Skeletal muscle tissue (tissue), 4 donors: ENCODE data around the gene GOSR1. TPM values are rescaled to one million over a fixed set of nuclear protein-coding genes. Genes with fewer than 3 reads are reported as not detected.
"Not testable (repeated sequence)": the region's sequence is repeated elsewhere in the genome, so short reads cannot be mapped to it uniquely, and the experiment has no call there.

Experiments used
- H3K27ac ChIP-seq: one replicate; pipeline ENCODE4 v1.7.0; 2013; ENCODE audit warnings: mild to moderate bottlenecking, low read depth, low read length, inconsistent platforms
- H3K27me3 ChIP-seq, 3 donors: one replicate each; pipeline ENCODE4 v1.7.0; 2013; ENCODE audit warnings: low read length in 3 of 3; ENCODE audit not compliant: control insufficient read depth in 3 of 3, insufficient read depth in 3 of 3
- H3K36me3 ChIP-seq, 3 donors: one replicate each; pipeline ENCODE4 v1.7.0; 2013; ENCODE audit warnings: low read length in 3 of 3; ENCODE audit not compliant: control insufficient read depth in 3 of 3, insufficient read depth in 3 of 3
- H3K4me1 ChIP-seq, 3 donors: one replicate each; pipeline ENCODE4 v1.7.0; 2013; ENCODE audit warnings: low read length in 3 of 3, mild to moderate bottlenecking in 3 of 3; ENCODE audit not compliant: control insufficient read depth in 3 of 3, insufficient read depth in 3 of 3
- H3K4me3 ChIP-seq, 3 donors: one replicate each; pipeline ENCODE4 v1.7.0; 2013; ENCODE audit warnings: low read length in 3 of 3
- H3K9ac ChIP-seq, 3 donors: one replicate each; pipeline ENCODE4 v1.7.0; 2013; ENCODE audit warnings: low read length in 3 of 3, mild to moderate bottlenecking in 3 of 3, moderate library complexity in 2 of 3, low read depth in 1 of 3
- H3K9me3 ChIP-seq, 3 donors: one replicate each; pipeline ENCODE4 v1.7.0; 2013; ENCODE audit warnings: low read length in 3 of 3; ENCODE audit not compliant: control insufficient read depth in 3 of 3
- total RNA-seq: library from RNA; depleted of rRNA; stranded (reverse); fragments of >200 nt; gene quantifications from one replicate; pipeline ENCODE4 v1.2.3, GENCODE V29; 2014
- donor health status: Osteomylitis.

Gene GOSR1
- total RNA-seq, 1 donor from 2014 or later: 24.5 TPM

DNA sequence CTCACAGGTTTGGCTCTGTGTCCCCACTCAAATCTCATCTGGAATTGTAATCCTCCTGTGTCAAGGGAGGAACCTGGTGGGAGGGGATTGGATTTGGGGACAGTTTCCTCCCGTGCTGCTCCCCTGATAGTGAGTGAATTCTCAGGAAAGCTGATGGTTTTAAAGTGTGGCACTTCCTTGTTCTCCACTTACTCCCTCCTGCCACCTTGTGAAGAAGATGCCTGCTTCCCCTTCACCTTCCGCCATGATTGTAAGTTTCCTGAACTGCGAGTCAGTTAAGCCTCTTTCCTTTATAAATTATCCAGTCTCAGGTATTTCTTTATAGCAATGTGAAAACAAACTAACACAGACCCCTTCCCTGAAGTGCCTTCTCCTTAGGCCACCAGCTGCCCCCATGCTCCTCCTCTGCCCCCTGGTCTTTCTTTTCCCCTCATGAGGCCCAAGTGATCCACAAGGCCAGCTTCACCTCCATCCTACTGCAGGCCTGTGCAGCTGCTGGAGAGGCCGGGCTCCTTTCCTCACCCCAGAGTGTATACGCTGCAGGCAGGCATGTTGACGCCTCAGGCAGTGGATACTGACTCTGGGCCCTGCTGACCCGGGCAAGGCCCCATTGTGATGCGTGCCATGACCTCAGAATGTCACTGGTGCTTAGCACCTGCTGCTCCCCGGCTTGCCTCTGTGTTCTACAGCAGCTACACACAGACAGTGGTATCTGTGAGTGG, 74.2 kb downstream of the GOSR1 start:
- H3K27ac ChIP-seq, H3K4me1 ChIP-seq, H3K9me3 ChIP-seq, H3K9ac ChIP-seq, H3K4me3 ChIP-seq, H3K27me3 ChIP-seq, H3K36me3 ChIP-seq: not testable (repeated sequence)

DNA sequence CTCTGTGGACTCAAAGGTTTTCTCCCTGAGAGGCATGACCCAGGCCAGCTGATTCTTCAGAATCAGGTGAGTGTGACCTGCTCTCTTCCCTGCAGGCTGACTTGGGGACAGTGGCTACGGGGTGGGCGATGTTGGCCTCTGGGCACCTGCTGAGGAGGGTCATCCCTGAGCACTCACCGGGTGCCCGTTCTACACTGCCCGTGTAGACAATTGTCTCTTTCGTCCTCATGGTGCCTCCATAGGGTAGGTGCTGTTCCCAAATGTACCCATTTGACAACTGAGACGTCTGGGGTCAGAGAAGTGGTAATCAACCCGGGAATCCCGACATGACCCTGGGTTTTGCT, 74.8 kb downstream of the GOSR1 start:
- Histone ChIP-seq H3K4me1 (no peaks in the 10 kb centered on the region), H3K4me3 (no peak overlapping the region), H3K9me3 (no peaks in the 10 kb centered on the region), H3K27ac (no peak overlapping the region), H3K9ac (no peak overlapping the region), H3K27me3 (no peaks in the 10 kb centered on the region), H3K36me3 (peaks cover 3 to 6% (median 5%) of the 10 kb centered on the region in 3 donors)

DNA sequence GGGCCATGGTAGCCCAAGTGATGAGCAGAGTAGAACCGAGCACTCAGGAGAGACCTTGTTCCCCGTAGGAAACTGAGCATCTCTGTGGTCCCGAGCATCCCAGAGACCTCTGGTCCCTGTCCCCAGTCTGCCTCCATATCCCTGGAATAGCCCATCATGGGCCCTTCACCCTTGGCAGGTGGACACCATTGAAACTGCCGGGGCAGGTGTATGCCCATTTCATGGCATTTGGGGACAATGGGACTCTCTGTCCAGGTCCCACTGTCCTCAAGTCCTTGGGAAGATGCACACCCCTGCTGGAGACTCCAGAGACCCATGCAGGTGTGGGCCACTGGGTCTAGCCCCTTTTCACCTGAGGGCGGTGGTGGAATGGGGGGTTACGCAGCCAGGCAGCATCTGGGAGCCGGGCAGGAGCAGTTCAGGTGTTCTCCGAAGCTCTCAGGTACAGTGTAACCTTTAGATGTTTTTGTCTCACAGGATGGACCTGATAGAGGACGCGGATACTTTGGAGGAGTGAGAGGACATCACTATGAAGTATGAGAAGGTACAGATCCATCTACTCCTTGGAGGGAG, 75.9 kb downstream of the GOSR1 start:
- no peaks in the 10 kb centered on the region for H3K4me1 ChIP-seq
- no peak overlapping the region for H3K9ac ChIP-seq
- H3K4me3 ChIP-seq: no peak overlapping the region
- H3K27ac ChIP-seq: no peak overlapping the region
- no peaks in the 10 kb centered on the region for H3K27me3 ChIP-seq
- peaks cover 3 to 6% (median 5%) of the 10 kb centered on the region in 3 donors for H3K36me3 ChIP-seq
- no peaks in the 10 kb centered on the region for H3K9me3 ChIP-seq

DNA sequence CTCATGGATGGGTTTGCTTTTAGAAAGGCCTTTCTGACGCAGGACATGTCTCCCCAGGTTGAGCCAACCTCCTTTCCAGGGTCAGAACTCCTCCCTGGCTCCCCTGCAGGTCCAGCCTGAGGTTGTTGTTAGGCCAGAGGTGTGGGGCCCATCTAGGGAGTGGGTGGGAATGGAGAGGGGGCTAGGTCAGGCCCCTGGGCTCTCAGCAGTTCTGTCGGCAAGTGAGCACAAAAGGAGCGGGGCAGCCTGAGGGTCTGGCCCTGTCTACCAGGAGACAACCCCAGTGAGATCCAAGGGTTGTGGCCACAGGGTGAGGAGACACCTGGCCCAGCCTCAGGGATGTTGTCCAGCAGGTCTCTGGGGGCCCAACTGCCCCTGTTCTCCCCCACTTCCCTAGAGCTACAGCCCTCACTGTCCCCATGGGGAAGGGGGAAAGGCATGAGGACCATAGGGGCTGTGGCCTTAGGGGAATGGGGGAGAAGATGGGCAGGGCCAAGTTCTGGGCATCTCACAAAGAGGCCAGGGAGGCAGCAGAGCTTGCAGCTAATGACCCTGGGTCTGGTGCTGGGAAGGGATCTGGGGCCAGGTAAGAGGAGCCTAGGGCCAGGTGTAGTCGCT, 76.7 kb downstream of the GOSR1 start:
- H3K4me3 ChIP-seq, H3K36me3 ChIP-seq, H3K9me3 ChIP-seq, H3K27me3 ChIP-seq, H3K9ac ChIP-seq, H3K4me1 ChIP-seq, H3K27ac ChIP-seq: not testable (repeated sequence)

DNA sequence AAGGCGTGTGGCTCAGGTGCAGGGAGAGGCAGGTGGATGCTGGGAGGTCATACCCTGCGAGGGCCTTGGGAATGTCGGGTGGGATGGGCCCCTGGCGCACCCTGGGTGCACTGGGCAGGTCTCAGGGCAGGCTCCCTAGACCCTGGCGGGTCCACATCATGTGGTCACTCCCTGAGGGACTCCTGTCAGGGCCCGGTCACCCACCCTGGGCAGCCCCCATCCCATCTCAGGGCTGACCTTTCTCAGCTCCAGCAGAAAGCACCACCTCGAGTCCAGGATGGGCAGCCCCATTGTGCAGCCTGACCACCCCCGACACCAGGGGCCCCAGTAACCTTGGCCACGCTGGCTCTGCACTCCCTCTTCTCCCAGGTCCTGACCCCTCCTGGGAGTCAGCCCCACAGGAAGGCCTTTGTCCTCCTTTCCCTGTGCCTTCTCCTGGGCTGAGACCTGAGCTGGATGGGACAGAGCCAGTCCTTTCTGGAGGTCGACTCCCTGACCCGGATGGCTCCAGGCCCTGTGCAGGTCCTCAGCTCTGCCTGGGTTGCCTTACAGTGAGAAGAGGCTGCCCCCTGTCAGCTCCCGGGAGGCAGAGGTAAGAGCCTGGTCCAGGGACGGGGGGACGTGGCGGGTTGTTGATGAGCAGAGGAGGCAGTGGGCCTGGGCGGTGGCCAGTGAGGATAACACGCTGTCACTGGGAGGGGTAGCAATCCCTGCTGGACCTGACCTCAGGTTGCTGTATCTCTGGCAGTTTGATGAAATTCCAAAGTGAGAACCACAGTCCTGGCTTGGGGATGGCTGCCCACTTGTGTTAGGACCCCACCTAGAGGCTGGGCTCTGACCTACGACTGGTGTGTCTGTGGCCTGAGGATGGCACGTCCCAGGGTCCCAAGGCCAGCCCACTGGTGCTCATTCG, 77.9 kb downstream of the GOSR1 start:
- H3K9me3 ChIP-seq: no peaks in the 10 kb centered on the region
- H3K27ac ChIP-seq: no peak overlapping the region
- H3K36me3 ChIP-seq: peaks cover 0 to 2% (median 0%) of the 10 kb centered on the region in 3 donors
- no peak overlapping the region for H3K9ac ChIP-seq
- no peaks in the 10 kb centered on the region for H3K4me1 ChIP-seq
- H3K4me3 ChIP-seq: no peak overlapping the region
- H3K27me3 ChIP-seq: no peaks in the 10 kb centered on the region

GRCh38 chr17:30555942-30556341, 78.7 kb downstream of the GOSR1 start:
- no peaks in the 10 kb centered on the region for H3K4me1 ChIP-seq
- H3K9ac ChIP-seq: no peak overlapping the region
- H3K4me3 ChIP-seq: no peak overlapping the region
- H3K27ac ChIP-seq: no peak overlapping the region
- no peaks in the 10 kb centered on the region for H3K36me3 ChIP-seq
- H3K9me3 ChIP-seq: no peaks in the 10 kb centered on the region
- no peaks in the 10 kb centered on the region for H3K27me3 ChIP-seq

- Histone ChIP-seq H3K9me3 (no peaks in the 10 kb centered on the region), H3K36me3 (no peaks in the 10 kb centered on the region), H3K4me3 (no peak overlapping the region), H3K4me1 (no peaks in the 10 kb centered on the region), H3K27me3 (no peaks in the 10 kb centered on the region), H3K9ac (no peak overlapping the region), H3K27ac (no peak overlapping the region)
Measured at GRCh38 chr17:30556374-30557332, 79.4 kb downstream of the GOSR1 start.

DNA sequence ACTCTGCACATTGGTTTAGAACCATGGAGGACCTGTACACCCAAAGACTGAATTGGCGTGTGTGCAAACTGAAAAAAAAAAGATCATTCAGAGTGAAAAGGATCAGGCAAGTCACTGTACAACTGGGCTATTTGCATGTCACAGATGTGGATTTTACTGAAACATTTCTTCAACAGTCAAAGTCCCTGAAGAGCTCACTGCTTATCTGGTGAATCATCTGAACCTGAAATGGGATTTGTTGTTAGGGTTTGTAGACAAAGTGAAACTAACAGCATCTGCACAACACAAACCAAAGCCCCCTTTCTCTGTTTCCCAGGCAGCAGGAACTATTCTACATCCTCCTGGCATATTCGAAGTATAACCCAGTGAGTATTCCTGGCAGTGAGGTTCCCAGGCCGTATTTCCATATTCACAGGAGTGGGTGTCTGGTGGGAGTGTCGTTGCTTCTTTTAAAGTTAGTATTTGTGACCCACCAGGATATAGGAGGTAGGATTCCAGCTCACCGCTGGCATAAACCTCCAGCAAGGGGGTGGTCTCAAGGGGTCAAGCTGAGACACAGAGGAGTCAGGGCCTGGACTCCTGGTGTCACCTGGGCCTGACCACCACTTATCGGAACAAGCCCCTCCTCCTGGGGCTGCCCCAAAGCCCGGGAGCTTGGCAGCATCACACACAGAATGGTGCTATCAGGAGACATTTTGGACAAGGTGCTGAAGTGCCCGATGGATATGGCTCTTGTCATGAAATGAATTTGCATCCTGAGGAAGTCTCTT, 80.9 kb downstream of the GOSR1 start:
- no peaks in the 10 kb centered on the region for H3K27me3 ChIP-seq
- no peak overlapping the region for H3K9ac ChIP-seq
- no peaks in the 10 kb centered on the region for H3K9me3 ChIP-seq
- no peak overlapping the region for H3K4me3 ChIP-seq
- H3K36me3 ChIP-seq: no peaks in the 10 kb centered on the region
- H3K27ac ChIP-seq: no peak overlapping the region
- no peaks in the 10 kb centered on the region for H3K4me1 ChIP-seq
